Activated CD4-positive, alpha-beta T cell treated with anti-CD3 and anti-CD28 coated beads for 1 hour (primary cell): Measurements from ENCODE around the gene CLINT1.

Experiments
- DNase-seq: peaks from one replicate; pipeline ENCODE4 v3.0.0-alpha.2; 2020

The CLINT1 gene

GRCh38 chr5:157818368-157818767, 40.6 kb downstream of the CLINT1 start:
- DNase-seq: no peak

GRCh38 chr5:157817928-157818327, 41.0 kb downstream of the CLINT1 start:
- DNase-seq: no peak

- no peak for DNase-seq
These were observed 41.6 kb downstream of the CLINT1 start for GRCh38 chr5:157817387-157817702.

- DNase-seq: no peak
These were observed 42.1 kb downstream of the CLINT1 start for GRCh38 chr5:157816682-157817386.

GRCh38 chr5:157812086-157812485, 46.9 kb downstream of the CLINT1 start:
- no peak for DNase-seq

- no peak for DNase-seq
These were observed 50.9 kb downstream of the CLINT1 start for GRCh38 chr5:157808043-157808442.

GRCh38 chr5:157802736-157803135, 56.2 kb downstream of the CLINT1 start:
- DNase-seq: no peak

GRCh38 chr5:157800137-157800536, 58.8 kb downstream of the CLINT1 start:
- DNase-seq: no peak

- no peak for DNase-seq
These were observed 59.4 kb downstream of the CLINT1 start for GRCh38 chr5:157799578-157799977.

GRCh38 chr5:157793301-157793700, 65.6 kb downstream of the CLINT1 start:
- DNase-seq: no peak

- no peak for DNase-seq
These were observed 73.1 kb downstream of the CLINT1 start for GRCh38 chr5:157785801-157786200.

GRCh38 chr5:157779221-157779620, 79.7 kb downstream of the CLINT1 start:
- no peak for DNase-seq

- DNase-seq: no peak
These were observed 80.7 kb downstream of the CLINT1 start for GRCh38 chr5:157778121-157778805.

- no peak for DNase-seq
These were observed 86.8 kb downstream of the CLINT1 start for GRCh38 chr5:157772127-157772526.

GRCh38 chr5:157770665-157771064, 88.3 kb downstream of the CLINT1 start:
- no peak for DNase-seq

GRCh38 chr5:157767689-157768088, 91.3 kb downstream of the CLINT1 start:
- DNase-seq: no peak

GRCh38 chr5:157766902-157767301, 92.0 kb downstream of the CLINT1 start:
- DNase-seq: no peak

- no peak for DNase-seq
These were observed 92.5 kb downstream of the CLINT1 start for GRCh38 chr5:157766442-157766841.

GRCh38 chr5:157764531-157764930, 94.4 kb downstream of the CLINT1 start:
- DNase-seq: no peak

GRCh38 chr5:157761690-157762621, 97.0 kb downstream of the CLINT1 start:
- no peak for DNase-seq

GRCh38 chr5:157758706-157759105, 100.2 kb downstream of the CLINT1 start:
- no peak for DNase-seq

- DNase-seq: no peak
These were observed 102.8 kb downstream of the CLINT1 start for GRCh38 chr5:157756122-157756521.

- no peak for DNase-seq
These were observed 108.6 kb downstream of the CLINT1 start for GRCh38 chr5:157750320-157750719.

GRCh38 chr5:157749462-157749799, 109.5 kb downstream of the CLINT1 start:
- no peak for DNase-seq
